Natural killer cell (primary cell): Measurements from ENCODE around the gene ZNF160. TPM values are rescaled to one million over a fixed set of nuclear protein-coding genes. Genes with fewer than 3 reads are reported as not detected.

Experiments
- ATAC-seq, 3 donors: fragments of 150-1000 bp in 2 of 3; fragments of 200-7000 bp in 1 of 3; cut with Tn5 transposase; 1 replicate in 1 of 3; 2 replicates in 2 of 3; pipeline ENCODE4 v1.10.0; 2021; ENCODE audit warnings: mild to moderate bottlenecking in 2 of 3, moderate library complexity in 2 of 3
- DNase-seq, 2 donors: peaks; one replicate each; pipeline versions ENCODE4 v3.0.0 to v3.0.0-alpha.2; 2013 to 2021; ENCODE audit warnings: mixed read lengths in 1 of 2
- H3K27ac ChIP-seq: one replicate; pipeline ENCODE4 v1.5.1; 2013; ENCODE audit warnings: mild to moderate bottlenecking, low read length
- H3K27me3 ChIP-seq: one replicate; pipeline ENCODE4 v1.6.1; 2013; ENCODE audit warnings: low read length; ENCODE audit not compliant: control insufficient read depth, insufficient read depth
- H3K36me3 ChIP-seq: one replicate; pipeline ENCODE4 v1.6.1; 2013; ENCODE audit warnings: low read length; ENCODE audit not compliant: control insufficient read depth, insufficient read depth
- H3K4me1 ChIP-seq: one replicate; pipeline ENCODE4 v1.6.1; 2013; ENCODE audit warnings: low read length; ENCODE audit not compliant: control insufficient read depth, insufficient read depth
- H3K4me3 ChIP-seq: one replicate; pipeline ENCODE4 v1.5.1; 2013; ENCODE audit warnings: low read length
- H3K9me3 ChIP-seq: one replicate; pipeline ENCODE4 v1.6.1; 2013; ENCODE audit warnings: low read length; ENCODE audit not compliant: control insufficient read depth, insufficient read depth
- H3K27ac Mint-ChIP-seq, 2 donors: one replicate each; pipeline ENCODE4 v1.8.0; 2022; ENCODE audit warnings: mild to moderate bottlenecking in 2 of 2, mixed read lengths in 2 of 2, moderate library complexity in 1 of 2
- H3K27me3 Mint-ChIP-seq, 2 donors: one replicate each; pipeline ENCODE4 v1.8.0; 2022; ENCODE audit warnings: low read depth in 2 of 2, mixed read lengths in 2 of 2
- H3K36me3 Mint-ChIP-seq: one replicate; pipeline ENCODE4 v1.8.0; 2022; ENCODE audit warnings: mixed read lengths
- H3K4me1 Mint-ChIP-seq, 2 donors: one replicate each; pipeline ENCODE4 v1.8.0; 2022; ENCODE audit warnings: mixed read lengths in 2 of 2
- H3K4me3 Mint-ChIP-seq: one replicate; pipeline ENCODE4 v1.8.0; 2022; ENCODE audit warnings: mild to moderate bottlenecking, moderate library complexity, mixed read lengths
- H3K9me3 Mint-ChIP-seq, 2 donors: one replicate each; pipeline ENCODE4 v1.8.0; 2022; ENCODE audit warnings: mixed read lengths in 2 of 2
- WGBS: methylation state at CpG from one replicate; pipeline ENCODE4 v1.1.7; 2013; ENCODE audit warnings: missing lambda C conversion rate; ENCODE audit not compliant: insufficient coverage; 5-methylcytosine and 5-hydroxymethylcytosine counted together
- intact Hi-C: fragments of 100-400 bp; cut with micrococcal nuclease; formaldehyde crosslinking; loops from one replicate; pipeline ENCODE4 v1.14.2; 2022
- total RNA-seq, 4 donors: library from RNA; stranded (reverse); fragments of 120-200 nt in 1 of 4; gene quantifications; one replicate each; pipeline versions ENCODE4 v1.2.3 to v1.2.4, GENCODE V29; 2013 to 2022
- TF ChIP-seq, protein P1 (sequence below): fragments of 200-600 bp; IDR thresholded peaks from one replicate; pipeline ENCODE4 v1.8.0; 2022; ENCODE audit warnings: antibody characterized with exemption

ZNF160 gene
- total RNA-seq, 3 donors from 2014 or later (not counting 1 experiment from before 2014, with no cell fraction given): 43.9 to 54.9 (median 54.7) TPM

DNA sequence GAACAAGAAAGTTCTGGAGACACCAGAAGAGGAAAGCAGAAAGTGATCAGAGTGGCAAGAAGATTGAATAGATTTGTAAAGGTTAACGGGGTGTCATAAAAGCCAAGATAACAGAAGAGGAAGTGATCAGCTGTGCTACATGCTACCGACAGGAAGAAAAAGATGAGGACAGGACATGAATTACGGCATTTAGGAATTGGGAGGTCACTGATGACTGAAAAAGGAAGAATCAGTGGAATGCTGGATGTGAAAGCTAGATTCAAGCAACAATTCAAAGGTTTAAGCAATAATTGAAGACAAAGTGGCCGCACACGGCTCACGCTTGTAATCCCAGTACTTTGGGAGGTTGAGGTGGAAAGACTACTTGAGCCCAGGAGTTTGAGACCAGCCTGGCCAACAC lies 15.1 kb downstream of the ZNF160 start:
- Histone ChIP-seq H3K27ac (no peak overlapping the region), H3K36me3 (peaks cover 57% of the 10 kb centered on the region), H3K9me3 (no peaks in the 10 kb centered on the region), H3K27me3 (no peaks in the 10 kb centered on the region), H3K4me1 (no peaks in the 10 kb centered on the region), H3K4me3 (no peak overlapping the region)
- Mint-ChIP-seq H3K27me3 (no peaks in the 10 kb centered on the region), H3K27ac (peak overlapping the region in 1 of 2 donors; percentile 9), H3K4me1 (peaks cover 6 to 23% of the 10 kb centered on the region in 2 donors), H3K4me3 (no peak overlapping the region), H3K9me3 (no peaks in the 10 kb centered on the region), H3K36me3 (no peaks in the 10 kb centered on the region)
- ATAC-seq (no peak), DNase-seq (no peak)
- TF ChIP-seq, protein P1, sequence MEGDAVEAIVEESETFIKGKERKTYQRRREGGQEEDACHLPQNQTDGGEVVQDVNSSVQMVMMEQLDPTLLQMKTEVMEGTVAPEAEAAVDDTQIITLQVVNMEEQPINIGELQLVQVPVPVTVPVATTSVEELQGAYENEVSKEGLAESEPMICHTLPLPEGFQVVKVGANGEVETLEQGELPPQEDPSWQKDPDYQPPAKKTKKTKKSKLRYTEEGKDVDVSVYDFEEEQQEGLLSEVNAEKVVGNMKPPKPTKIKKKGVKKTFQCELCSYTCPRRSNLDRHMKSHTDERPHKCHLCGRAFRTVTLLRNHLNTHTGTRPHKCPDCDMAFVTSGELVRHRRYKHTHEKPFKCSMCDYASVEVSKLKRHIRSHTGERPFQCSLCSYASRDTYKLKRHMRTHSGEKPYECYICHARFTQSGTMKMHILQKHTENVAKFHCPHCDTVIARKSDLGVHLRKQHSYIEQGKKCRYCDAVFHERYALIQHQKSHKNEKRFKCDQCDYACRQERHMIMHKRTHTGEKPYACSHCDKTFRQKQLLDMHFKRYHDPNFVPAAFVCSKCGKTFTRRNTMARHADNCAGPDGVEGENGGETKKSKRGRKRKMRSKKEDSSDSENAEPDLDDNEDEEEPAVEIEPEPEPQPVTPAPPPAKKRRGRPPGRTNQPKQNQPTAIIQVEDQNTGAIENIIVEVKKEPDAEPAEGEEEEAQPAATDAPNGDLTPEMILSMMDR: no peak
- 82% methylated on average over 6 of the region's 6 CpGs for WGBS
- intact Hi-C loops: no loop called here

DNA sequence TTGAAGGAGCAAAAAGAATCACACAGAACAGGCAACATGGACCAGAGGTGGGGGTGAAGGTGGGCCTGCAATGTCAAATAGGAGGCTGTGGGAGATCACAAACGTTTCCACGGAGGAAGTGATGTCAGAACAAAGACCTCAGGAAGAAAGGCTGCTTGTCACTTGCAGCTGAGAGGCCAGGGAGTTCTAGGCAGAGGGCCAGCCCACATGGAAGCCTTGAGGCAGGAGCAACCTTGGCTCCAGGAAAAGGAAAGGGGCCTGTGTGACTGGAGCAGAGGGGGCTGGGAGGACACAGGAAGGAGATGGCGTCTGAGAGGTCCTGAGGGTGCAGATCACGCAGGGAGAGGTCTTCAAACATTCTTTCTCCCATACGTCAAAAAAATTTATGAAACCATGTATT lies 16.3 kb downstream of the ZNF160 start:
- no peak overlapping the region for H3K27ac ChIP-seq
- Mint-ChIP-seq H3K4me3 (no peak overlapping the region), H3K36me3 (peaks cover 2% of the 10 kb centered on the region), H3K27ac (peak overlapping the region in 1 of 2 donors; percentile 83), H3K27me3 (no peaks in the 10 kb centered on the region), H3K9me3 (no peaks in the 10 kb centered on the region), H3K4me1 (peaks cover 6 to 23% of the 10 kb centered on the region in 2 donors)
- intact Hi-C loops: no loop called here
- WGBS: 48% methylated on average over 5 of the region's 5 CpGs
- H3K9me3 ChIP-seq: no peaks in the 10 kb centered on the region
- H3K4me1 ChIP-seq: no peaks in the 10 kb centered on the region
- no peak for DNase-seq
- TF ChIP-seq, protein P1: no peak
- no peak for ATAC-seq
- peaks cover 62% of the 10 kb centered on the region for H3K36me3 ChIP-seq
- H3K27me3 ChIP-seq: no peaks in the 10 kb centered on the region
- H3K4me3 ChIP-seq: no peak overlapping the region

GRCh38 chr19:53085496-53085895 lies 17.7 kb downstream of the ZNF160 start:
- 98% methylated on average over 7 of the region's 7 CpGs for WGBS
- no peaks in the 10 kb centered on the region for H3K27me3 Mint-ChIP-seq
- peaks cover 11 to 27% of the 10 kb centered on the region in 2 donors for H3K4me1 Mint-ChIP-seq
- H3K36me3 ChIP-seq: peaks cover 52% of the 10 kb centered on the region
- ATAC-seq: no peak
- H3K4me3 Mint-ChIP-seq: no peak overlapping the region
- H3K9me3 ChIP-seq: no peaks in the 10 kb centered on the region
- H3K4me1 ChIP-seq: no peaks in the 10 kb centered on the region
- peak overlapping the region in 1 of 2 donors; percentile 8 for H3K27ac Mint-ChIP-seq
- TF ChIP-seq, protein P1: no peak
- no peak overlapping the region for H3K4me3 ChIP-seq
- H3K27me3 ChIP-seq: no peaks in the 10 kb centered on the region
- peaks cover 0 to 5% of the 10 kb centered on the region in 2 donors for H3K9me3 Mint-ChIP-seq
- H3K36me3 Mint-ChIP-seq: peaks cover 14% of the 10 kb centered on the region
- no peak overlapping the region for H3K27ac ChIP-seq
- DNase-seq: no peak
- intact Hi-C loops: no loop called here

GRCh38 chr19:53082929-53083328 lies 20.3 kb downstream of the ZNF160 start:
- H3K36me3 Mint-ChIP-seq: peaks cover 14% of the 10 kb centered on the region
- no peak overlapping the region for H3K4me3 Mint-ChIP-seq

More at GRCh38 chr19:53082929-53083328, 20.3 kb downstream of the ZNF160 start:
- Histone ChIP-seq H3K9me3 (peaks cover 2% of the 10 kb centered on the region), H3K4me1 (no peaks in the 10 kb centered on the region), H3K36me3 (peaks cover 40% of the 10 kb centered on the region), H3K4me3 (no peak overlapping the region), H3K27me3 (no peaks in the 10 kb centered on the region), H3K27ac (no peak overlapping the region)
- Mint-ChIP-seq H3K9me3 (peaks cover 0 to 5% of the 10 kb centered on the region in 2 donors), H3K27me3 (no peaks in the 10 kb centered on the region), H3K27ac (no peak overlapping the region), H3K4me1 (peaks cover 22 to 27% of the 10 kb centered on the region in 2 donors)
- TF ChIP-seq, protein P1: no peak
- intact Hi-C loops: no loop called here
- WGBS: 93% methylated on average over 3 of the region's 3 CpGs
- DNase-seq: no peak
- no peak for ATAC-seq
